CD4-positive, alpha-beta T cell treated with Interleukin-4 for 1 hour (primary cell): ENCODE measurements around the gene CTAG1A.
"Not testable (repeated sequence)": the region's sequence is repeated elsewhere in the genome, so short reads cannot be mapped to it uniquely, and the experiment has no call there.

Experiments
- DNase-seq, 2 donors: peaks; one replicate each; pipeline ENCODE4 v3.0.0-alpha.2; 2020 to 2022

The CTAG1A gene

DNA sequence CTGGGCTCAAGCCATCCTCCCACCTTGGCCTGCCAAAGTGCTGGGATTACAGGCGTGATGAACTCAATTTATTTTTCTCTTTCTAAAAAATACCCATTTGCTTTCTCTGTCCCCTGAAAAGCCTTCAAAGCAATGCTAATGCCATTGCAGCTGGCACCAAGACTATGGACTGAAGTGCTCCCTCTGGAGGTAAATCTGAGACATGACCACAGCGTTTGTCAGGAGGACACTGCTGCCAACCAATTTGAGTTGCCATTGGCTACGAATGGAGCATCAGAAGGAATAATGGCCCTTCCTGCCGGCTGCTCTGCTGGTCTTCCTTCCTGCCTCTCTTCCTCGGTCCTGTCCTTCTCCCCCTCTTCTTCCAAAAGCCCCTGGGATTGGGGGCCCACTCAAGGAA is 9.9 kb upstream of the CTAG1A start:
- DNase-seq, result not testable (repeated sequence)

DNA sequence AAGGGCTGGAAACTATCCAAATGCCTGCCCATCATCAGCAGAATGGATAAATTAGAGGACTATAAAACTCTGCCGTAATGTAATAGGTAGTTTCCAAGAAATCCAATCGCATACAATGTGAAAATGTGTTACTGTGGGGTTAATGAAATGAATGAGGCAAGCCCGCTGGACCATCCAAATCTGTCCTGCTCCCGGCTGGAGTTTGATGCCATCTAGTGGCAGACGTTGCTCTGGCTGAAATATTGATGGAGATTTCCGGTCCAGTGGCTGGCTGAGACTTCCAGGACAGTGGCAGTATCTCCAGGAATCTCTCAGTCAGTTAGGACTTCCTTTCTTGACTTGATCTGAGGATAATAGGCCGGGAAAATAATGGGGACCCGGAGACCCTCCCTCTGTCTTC is 1.9 kb upstream of the CTAG1A start:
- DNase-seq, result not testable (repeated sequence)

DNA sequence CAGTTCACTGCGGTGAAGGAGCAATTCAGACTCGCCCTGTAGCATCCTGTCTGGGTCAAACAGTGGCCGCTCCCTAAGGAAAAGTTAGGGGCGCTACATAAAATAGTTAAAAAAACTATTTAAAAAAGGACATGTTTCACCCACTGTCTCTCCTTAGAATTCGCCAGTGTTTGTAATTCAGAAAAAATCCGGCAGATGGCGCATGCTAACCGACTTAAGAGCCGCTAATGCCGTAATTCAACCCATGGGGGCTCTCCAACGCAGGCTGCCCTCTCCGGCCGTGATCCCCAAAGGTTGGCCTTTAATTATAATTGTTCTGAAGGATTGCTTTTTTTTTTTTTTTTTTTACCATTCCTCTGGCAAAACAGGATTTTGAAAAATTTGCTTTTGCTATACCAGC is 5.5 kb downstream of the CTAG1A start:
- not testable (repeated sequence) for DNase-seq

DNA sequence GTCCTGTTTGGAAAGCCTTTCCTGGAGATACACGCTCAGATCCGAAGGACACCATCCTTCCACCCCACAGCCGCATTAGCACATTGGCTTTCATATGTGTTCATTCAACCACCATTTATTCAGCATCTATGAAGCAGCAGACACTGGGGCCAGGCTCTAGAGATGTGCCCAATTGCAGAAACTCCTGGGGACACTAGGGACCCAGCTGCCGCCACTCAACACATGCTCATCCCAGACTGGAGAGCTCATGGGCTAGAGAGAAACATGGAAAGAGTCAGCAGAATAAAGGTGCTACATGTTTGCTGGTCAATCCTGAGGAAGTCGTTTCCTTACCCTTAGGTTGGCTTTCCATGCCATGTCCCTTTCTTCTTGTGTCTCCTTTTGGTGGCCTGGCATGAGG is 7.6 kb downstream of the CTAG1A start:
- DNase-seq, result no peak

DNA sequence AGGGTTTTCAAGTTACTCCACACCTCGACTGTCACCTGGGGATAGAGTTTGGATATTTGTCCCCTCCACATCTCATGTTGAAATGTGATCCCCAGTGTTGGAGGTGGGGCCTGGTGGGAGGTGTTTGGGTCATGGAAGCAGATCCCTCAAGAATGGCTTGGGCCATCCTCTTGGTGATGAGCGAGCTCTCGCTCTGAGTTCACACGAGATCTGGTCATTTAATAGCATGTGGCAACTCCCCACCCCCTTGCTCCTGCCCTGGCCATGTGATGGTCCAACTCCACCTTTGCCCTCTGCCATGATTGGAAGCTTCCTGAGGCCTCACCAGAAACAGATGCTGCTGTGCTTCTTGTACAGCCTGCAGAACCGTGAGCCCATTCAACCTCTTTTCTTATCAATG is 8.3 kb downstream of the CTAG1A start:
- no peak for DNase-seq

DNA sequence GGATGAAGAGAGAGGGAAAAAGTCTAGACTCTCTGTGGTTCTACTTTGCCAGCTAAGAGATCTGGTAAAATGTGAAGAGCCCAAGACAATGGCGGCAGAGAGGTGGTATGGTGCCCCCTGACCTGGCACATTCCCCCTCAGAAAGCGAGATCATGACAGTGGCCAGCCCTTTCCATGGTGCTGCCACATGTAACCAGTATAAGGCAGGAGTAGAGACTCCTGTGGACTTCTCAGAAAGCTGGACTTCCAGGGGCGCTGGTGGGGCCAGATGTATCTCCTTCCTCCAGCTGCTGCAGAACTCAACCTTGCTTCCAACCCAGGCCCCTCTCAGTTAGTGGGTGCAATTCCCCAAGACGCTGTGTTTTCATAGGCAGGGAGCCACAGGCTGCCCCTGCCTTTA is 9.6 kb downstream of the CTAG1A start:
- DNase-seq, result no peak

DNA sequence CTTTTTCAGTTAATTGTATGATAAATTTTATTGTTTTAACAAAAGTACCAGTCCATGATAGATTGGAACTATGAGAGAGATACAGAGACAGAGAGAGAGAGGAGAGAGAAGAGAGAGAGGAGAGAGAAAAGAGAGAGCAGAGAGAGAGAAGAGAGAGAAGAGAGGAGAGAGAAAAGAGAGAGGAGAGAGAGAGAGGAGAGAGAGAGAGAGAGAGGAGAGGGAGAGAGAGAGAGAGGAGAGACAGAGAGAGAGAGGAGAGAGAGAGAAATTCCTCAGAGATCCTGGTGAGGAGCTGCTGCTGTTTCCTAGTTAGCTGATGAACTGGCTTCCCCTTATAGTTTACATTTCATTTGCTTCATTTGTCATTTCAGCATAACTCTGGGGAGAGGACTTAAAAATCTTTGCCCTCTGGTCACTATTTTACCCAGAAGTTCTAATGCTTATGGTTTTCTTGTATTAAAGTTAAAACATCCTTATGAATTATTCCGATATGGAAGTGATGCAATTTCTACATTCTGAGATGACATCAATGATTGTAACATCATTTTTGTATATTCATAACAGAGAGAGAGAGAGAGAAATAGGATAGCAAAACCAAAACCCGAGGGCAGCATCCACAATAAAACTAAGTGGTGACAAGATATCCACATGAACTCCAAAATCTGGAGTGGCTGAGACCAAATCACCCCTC is 10.8 kb downstream of the CTAG1A start:
- no peak for DNase-seq

DNA sequence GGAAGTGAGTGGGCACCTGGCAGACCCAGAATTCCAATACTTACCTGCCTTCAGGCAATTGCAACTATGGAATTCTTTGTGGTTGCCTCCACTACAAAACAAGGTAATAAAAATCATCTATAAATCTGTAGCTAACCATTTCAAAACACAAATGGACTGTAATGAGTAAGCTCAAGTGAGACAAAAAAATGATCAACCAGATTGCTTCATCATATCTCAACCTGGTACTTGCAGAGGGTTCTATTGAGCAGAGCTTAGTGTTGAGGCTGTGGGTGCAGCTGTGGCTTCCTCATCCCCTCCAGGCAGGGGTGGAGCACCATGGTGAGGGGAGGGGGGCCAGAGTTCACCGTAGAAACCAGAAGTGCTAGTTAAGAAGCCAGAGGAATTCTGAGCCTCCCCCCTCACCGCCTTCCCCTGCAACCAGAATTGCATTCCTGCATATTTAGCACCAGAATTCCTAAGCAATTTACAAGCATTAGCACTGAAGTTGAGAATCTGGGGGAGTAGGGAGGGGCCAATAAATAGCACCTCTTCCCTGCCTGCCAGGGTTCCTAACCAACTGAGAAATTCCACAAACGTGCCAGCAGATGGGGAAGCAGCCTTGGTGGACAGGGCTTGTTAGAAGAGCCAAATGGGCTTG is 11.5 kb downstream of the CTAG1A start:
- DNase-seq, result no peak

DNA sequence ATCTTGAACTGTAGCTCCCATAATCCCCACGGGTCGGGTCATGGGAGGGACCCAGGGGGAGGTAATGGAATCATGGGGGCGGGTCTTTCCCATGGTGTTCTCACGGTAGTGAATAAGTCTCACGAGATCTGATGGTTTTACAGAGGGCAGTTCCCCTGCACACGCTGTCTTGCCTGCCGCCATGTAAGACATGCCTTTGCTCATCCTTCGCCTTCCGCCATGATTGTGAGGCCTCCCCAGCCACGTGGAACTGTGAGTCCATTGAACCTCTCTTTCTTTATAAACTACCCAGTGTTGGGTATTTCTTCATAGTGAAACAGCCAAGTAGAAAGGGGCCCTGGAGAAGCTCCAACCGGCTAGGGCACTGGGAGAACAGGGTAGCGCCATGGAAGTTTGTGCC is 12.3 kb downstream of the CTAG1A start:
- no peak for DNase-seq

DNA sequence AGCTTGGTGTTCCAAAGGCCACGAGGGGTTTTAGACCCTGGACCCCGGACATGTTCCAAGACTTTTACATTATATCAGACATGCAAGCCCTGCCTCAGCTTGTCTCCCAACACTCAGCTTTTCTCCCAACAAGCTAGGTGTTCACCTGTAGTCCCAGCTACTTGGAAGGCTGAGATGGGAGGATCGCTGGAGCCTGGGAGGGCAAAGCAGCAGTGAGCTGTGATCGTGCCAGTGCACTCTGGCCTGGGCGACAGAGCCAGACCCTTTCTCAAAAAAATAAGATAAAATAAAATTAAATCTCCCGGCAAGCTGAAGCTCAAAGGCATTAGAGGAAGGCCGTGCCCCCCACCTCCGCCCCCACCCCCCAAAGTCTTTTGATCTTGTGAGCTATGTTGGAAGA is 13.7 kb downstream of the CTAG1A start:
- DNase-seq, result no peak

DNA sequence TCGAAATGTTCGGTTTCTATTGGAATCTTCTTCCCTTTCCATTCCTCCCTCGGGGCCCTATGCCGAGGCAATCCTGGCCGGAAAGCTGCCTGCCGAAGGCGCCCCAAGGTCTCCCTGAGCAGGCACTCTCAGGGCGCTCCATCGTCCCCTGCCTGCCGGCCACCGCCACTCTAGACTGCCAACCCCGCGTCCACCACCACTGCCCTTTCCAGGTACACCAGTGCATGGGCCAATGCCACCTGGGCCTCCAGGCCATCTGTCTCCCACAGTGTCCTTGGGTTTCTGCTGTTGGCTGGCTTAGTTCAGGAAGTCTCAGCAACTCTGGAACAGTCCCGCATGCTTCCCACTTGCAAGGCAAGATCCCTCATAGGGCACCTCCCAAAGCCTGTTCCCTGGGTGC is 14.6 kb downstream of the CTAG1A start:
- DNase-seq, result no peak

DNA sequence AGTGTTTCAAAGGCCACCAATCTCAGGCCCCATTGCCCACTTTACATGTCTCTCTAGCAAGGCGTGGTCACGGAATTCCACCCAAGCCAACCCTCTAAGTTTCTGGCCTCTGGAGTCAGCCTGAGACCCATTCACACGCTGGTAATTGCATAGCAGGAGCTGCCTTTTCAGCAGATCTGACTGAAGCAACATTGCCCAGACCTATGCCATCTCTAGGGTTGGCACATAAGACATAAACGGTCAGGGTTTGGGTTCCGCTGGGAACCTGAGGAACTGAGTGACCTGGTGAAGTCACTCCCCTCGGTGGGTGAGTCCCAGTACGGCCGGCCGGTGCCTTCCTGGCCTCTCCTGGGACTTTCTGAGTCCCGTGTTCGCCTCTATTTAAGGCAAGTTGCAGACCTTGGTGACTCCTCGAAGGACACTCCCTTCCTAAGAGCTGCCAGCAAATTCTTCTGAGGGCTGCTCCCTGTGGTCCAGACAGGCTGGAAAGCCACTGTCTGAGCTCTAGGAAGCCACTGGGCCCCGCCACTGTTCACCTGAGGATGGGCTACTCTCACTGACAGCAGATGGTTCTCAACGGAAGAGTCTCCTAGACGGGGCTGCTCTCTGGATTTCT is 15.9 kb downstream of the CTAG1A start:
- no peak for DNase-seq

DNA sequence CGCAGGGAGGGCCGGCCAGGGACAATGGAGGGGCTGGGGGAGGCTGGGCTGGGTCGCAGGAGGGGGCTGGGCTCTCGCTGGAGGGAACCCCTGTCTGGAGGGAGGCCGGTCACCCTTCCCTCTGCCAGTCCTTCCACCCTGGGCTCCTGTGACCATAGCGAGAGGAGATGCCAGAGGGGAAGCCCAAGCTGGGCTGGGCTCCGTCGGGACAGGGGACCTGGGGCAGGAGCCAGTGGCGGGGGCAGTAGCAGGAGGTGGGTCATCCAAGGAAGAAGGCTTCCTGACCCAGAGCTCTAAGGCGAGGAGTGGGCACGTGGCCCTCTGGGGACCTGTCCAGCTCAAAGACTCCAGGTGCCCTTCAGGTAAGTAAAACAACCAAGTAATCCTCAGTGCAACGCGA is 17.3 kb downstream of the CTAG1A start:
- no peak for DNase-seq

DNA sequence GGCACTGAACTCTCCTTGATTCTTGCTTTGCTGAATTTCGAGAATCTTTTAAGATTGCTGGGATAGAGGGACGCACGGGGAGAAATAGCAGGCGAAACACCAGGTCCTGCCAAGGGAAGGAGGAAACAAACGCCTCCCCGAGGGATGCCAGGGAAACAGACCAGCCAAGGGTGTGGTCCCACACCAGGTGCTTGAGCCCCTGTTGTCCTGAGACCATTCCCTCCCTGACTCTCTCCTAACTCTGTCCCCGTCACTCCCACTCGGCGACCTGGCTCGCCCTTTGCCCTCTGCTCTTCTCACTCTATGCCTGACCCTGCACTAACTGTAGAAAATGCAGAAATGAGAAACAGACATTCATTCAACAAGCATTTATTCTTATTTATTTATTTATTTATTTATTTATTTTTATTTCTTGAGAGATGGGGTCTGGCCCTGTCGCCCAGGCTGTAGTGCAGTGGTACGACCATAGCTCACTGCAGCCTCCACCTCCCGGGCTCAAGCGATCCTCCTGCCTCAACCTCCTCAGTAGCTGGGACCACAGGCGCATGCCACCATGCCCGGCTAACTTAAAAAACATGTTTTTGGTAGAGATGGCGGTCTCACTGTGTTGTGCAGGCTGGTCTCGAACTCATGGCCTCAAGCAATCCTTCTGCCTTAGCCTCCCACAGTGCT is 18.0 kb downstream of the CTAG1A start:
- DNase-seq, result no peak

DNA sequence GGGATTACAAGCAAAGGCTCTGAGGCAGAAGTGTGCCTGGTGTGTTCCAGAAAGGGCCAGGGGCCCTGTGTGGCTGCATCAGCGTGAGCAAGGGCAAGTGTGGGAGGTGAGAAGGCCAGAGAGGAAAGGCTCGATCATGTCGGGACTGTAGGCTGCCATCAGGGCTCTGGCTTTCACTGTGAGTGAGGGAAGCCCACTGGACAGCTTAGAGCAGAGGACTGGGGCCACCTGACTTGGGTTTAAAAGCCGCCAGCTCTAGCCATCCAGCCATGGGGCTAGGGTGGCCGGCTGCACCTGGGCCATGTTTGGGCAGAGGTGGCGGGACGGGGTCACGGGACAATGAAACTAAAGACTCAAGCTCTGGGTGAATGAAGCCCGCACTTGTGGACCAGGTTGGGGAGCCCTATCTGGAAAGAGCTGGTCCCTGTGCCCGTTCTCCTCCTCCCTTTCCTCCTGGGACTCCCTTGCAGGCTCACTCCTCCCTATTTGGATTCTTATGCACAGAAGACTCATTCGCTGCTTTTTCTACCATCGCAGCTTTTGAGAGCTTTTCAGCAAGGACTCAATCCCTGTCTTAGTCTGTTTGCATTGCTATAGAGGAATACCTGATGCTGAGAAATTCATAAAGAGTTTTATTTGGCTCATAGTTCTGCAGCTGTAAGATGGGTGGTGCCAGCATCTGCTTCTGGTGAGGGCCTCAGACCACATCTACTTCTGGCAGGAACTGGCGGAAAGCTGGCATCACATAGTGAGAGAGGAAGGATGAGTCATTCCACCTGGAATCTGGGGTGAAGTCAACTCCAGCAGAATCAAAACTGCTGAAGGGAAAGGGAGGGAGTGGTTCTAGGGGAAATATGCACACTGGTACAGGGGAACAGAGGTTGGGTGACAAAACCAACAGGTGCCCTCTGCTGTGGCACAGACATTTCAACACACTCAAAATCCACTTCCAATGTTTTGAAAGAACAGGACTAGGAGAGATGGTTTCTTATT is 18.8 kb downstream of the CTAG1A start:
- no peak for DNase-seq

DNA sequence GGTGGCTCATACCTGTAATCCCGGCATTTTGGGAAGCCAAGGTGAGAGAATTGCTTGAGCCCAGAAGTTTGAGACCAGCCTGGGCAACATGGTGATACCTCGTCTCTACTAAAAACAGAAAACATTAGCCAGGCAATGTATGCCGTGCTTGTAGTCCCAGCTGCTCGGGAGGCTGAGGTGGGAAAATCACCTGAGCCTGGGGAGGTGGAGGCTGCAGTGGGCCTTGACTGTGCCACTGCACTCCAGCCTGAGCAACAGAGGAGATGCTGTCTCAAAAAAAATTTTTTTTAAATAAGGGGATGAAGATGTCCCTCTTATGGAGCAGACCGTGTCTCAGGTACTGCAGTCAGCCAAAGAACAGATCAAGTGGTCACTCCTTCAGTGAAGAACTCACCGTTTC is 20.6 kb downstream of the CTAG1A start:
- DNase-seq, result no peak

DNA sequence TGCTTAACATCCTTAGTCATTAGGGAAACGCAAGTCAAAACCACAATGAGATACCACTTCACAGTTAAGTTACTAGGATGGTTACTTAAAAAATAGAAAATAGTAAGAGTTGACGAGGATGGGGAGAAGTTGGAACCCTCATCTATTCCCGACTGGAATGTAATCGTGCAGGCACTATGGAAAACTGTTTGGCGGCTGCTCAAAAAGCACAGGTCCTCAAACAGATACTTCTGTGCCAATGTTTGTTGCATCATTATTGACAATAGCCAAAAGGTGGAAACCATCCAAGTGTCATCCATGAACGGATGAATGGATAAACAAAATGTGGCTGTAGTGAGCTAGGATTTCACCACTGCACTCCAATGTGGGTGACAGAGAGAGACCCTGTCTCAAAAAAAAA is 22.4 kb downstream of the CTAG1A start:
- DNase-seq, result no peak

DNA sequence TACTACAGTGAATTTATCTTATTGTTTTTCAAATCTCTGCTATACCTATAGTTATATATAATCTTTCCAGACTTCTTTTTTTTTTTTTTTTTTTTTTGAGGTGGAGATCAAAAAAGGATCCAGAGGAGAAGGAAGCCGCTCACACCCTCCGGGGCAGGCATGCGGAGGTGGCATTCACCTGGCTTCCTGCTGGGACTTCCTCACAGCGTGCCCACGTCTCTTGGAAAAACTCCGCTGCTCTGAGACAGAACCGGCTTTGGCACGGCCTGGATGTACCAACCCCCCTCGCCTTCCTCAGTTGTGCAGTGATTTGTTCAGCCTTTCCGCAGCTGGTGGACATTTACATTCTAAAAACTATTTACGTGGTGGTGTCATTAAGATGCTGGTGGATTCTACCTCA is 23.0 kb downstream of the CTAG1A start:
- not testable (repeated sequence) for DNase-seq

DNA sequence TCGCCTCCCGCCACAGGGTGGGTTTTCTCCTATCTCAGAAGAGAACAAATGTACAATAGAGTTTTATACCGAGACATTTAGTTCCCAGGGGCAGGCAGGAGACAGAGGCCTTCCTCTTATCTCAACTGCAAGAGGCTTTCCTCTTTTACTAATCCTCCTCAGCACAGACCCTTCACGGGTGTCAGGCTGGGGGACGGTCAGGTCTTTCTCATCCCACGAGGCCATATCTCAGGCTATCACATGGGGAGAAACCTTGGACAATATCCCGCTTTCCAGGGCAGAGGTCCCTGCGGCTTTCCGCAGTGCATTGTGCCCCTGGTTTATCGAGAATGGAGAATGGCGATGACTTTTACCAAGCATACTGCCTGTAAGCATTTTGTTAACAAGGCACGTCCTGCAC is 23.9 kb downstream of the CTAG1A start:
- not testable (repeated sequence) for DNase-seq

DNA sequence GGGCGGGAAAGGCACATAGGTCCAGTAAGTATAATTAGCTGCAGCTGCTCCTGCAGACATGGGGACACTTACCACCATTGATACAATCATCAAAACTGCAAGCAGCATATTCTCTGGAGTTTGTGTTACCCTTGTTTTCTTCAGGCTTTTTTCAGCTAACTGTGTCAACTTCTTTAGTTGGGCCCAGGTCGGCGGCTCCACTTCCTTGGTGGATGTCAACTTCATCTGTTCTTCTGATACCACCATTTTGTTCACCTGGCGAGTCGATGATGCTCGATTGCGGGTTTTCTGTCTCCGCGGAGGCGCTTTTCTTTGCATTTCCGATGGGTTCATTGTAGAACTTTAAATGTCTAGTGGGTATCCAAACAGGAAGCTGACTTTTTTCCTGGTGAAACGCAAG is 26.2 kb downstream of the CTAG1A start:
- not testable (repeated sequence) for DNase-seq

DNA sequence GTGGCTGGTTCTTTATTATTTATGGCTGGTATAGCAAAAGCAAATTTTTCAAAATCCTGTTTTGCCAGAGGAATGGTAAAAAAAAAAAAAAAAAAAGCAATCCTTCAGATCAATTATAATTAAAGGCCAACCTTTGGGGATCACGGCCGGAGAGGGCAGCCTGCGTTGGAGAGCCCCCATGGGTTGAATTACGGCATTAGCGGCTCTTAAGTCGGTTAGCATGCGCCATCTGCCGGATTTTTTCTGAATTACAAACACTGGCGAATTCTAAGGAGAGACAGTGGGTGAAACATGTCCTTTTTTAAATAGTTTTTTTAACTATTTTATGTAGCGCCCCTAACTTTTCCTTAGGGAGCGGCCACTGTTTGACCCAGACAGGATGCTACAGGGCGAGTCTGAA is 28.7 kb downstream of the CTAG1A start:
- not testable (repeated sequence) for DNase-seq

DNA sequence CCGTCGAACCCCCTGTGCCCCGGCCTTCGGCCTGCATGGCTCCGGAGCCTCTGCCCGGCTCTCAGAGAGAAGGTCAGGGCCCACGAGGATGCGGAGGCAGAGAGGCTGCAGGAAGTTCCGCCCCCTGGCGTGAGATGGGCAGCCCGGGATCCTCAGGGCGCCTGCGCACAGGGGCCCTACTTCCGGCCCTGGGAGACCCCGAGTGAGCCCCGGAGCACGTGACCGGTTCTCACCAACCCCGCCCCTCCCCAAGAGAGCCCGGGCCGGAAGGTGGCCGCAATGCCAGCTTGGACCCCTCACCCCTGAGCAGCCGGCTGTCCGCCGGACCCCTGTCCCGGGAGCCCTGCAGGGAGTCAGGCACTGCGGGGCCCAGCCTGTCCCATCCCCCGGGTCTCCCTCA is 34.2 kb downstream of the CTAG1A start, which contains the start of gene CTAG1B:
CTAG1B (minus strand) TSS at position 101 of the 400 bp plus-strand sequence; CDS start at position 37, 64 bp downstream.
- not testable (repeated sequence) for DNase-seq
